HG03103 (cell line): Measurements from ENCODE around the gene PEA15.

Experiments used
- ATAC-seq: cut with Tn5 transposase; IDR thresholded peaks from one replicate; pipeline ENCODE4 v1.9.1; 2021; ENCODE audit warnings: low read depth; ENCODE audit not compliant: unreplicated experiment

The PEA15 gene

DNA sequence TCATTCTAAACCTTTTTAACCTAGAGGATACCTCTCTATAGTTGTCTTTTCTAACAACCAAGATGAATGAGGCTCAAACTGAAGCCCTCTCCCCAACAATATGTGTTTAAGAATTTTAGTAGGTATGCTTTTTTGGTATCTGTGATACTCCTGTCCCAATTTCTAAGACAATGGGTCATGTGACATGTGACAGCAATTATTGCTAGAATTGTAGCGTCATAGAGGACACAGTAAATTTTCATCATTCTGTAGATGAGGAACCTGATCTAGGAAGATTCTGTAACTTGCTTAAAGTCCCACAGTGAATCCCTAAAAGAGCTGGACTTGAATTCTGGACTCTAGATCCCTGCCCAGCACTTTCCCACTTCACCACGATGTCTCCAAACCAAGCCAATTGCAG, 26.5 kb upstream of the PEA15 start:
- ATAC-seq: no peak

DNA sequence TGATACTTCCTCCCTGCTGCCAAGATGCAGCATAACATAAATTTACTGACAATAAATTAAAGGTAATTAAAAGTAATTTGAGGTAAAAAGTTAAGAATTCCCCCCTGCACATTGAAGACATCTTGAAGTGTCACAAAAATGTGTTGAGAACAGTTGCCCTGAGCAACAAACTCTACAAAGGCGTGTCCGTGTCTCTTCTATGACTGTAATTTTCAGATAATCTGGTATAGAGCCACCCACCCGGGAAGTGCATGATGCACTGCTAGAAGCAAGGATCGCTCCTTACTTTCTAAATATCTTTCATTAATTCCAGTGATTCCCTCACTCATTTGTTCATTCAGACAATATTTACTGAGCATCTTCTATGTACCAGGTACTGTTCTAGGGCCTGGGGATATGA, 25.8 kb upstream of the PEA15 start:
- no peak for ATAC-seq

DNA sequence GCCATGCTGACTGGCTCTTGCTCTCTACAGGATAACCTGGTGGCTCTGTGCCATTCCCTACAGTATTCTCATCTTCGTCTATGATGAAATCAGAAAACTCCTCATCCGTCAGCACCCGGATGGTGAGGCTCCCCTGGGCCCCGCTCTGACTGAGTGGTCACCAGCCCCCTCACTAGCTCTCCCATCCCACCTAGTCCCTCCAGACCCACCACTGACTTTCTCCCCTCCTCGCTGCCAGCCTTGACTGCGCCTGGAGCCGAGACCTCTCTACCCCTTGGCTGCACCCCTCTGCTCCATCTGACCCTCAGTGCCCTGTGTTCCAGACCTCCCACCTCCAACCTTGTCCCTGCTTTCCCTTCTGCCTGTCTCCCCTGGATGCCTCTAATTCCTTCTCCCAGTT, 18.9 kb upstream of the PEA15 start:
- ATAC-seq: no peak

DNA sequence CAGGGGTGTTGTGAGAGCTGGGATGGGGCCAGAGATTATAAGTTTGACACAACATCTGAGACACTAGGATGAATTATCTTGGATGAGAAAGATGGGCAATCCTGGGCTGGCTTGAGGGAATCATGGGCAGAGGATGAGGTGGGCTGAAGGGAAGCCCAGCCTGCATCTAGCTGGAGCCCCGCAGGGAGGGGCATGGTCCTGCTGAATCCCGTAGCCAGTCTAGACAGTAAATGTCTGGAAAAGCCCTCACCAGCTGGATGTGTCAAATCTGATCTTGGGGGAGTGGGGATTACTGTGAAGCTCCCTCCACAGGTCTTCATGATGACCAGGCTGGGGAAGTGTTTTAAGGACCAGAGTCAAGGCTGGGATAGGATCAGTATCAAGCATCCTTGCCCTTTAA, 18.5 kb upstream of the PEA15 start:
- ATAC-seq: no peak

DNA sequence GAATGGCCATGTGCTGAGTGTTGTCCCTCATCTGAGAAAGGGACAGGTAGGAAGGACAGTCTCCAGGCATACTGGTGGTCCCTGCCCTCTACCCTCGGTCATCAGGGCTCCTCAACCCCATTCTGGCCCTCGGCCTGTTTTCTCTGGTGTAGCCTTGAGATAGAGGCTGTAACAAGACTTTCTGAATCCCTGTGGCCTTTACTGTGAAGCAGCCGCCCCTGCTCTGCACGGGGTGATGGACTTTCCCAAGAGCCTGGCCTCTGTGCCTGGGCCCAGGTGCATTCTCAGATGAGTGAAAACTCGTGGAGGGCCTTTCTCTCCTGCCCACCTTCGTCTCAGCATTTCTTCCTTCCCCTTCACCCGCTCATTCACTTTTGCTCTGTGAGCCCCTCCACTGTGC, 17.8 kb upstream of the PEA15 start:
- no peak for ATAC-seq

DNA sequence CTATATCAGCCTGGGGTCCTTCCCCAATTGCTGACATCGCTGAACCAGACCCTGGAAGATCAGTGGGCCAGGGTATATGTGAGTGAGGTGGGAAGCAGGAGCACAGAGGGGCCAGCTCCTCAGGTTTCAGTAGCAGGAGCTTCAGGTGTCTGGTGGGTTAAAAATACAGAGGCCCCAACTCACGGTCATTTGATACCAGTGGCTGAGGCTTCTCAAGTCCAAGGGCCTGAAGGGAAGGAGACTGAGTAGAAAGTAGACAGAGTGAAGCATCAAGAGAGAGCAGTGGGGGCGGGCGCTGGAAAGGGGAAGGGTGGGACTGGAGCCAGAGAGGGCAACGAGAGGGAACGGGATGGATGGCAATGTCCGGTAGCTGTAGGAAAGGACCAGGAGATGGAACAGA, 16.8 kb upstream of the PEA15 start:
- no peak for ATAC-seq

DNA sequence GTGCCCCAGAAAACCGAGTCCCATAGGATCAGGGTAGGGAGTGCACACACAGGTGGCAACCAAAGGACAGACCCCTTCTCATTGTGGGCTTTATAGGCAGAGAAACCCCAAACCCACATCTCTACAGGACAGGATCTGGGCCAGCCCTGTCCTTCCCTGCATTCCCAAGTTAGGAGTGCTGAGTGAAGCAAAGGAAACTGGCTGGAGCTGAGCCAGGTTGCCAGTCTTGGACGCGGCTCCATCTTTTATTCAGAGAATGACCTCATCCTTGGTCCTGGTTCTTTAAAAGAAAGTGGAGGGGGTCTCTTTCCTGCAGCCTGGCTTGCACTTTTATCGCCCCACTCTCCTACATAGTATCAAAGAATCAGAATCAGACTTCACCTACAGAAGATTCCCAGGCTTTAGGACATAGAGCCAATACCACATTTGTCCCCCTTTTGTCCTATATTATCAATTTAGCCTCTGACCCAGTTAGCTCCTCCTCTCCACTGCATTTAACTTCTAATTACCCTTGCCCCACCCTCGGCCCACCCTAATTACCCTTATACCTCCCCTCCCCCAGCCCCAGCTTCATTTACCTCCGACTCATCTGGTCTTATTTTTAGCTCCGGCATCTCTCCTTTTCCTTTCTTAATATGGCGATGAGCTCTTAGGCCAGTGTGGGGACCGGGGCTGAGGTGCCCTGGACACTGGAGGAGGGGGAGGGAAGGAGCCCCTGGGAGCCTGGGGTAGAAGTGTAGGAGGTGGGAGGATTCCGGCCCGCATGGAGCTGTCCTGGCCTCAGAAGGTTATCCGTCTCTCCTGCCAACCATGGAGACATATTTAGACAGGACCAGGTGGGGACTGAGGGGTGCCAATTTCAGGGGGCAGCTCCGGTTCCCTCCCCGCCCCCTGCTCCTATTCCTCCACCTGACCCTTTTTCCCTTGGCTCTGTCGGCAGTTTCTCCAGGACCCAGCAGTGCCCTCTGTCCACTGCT, 15.2 kb upstream of the PEA15 start, which contains the start of gene CASQ1:
Gene CASQ1, plus strand, starts transcription at position 927 of the 977 bp plus-strand sequence. CDS start 177 bp downstream, outside the sequence.
- no peak for ATAC-seq

DNA sequence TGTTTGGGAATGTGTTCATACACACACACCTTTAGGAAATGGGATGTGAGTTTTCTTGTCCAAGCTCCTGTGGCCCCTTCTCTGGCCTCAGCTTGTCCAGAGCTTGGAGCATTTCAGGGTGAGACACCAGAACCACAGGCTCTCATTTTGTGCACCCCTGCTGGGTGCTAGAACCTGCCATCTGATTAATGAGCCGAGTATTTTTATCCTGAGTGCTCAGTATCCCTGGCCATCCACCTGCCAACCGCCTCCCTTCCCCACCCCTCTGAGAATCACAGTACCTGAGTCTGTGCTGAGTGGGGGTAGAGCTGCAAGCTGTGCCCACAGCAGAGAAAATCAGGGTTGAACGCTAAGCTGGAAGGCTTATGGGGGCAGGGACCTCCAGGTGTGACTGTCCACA, 13.4 kb upstream of the PEA15 start:
- no peak for ATAC-seq

DNA sequence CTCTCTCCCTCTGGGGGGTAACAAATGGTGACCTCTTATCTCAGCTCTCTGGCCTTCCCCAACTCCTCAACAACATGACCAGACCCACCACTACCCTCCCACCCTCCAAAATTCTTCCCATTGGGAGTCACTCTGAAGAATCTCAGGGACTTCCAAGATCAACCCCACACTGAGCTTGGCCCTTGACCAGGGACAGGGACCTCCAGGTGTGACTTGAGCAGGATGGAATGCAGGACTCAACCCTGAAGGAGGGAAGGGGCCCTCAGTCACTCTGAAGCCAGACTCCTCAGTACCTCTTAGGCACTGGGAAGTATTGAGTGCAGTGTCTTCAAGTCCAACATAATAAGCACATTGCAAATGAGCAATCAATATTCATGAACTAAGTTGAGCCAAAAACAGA, 12.9 kb upstream of the PEA15 start:
- no peak for ATAC-seq

DNA sequence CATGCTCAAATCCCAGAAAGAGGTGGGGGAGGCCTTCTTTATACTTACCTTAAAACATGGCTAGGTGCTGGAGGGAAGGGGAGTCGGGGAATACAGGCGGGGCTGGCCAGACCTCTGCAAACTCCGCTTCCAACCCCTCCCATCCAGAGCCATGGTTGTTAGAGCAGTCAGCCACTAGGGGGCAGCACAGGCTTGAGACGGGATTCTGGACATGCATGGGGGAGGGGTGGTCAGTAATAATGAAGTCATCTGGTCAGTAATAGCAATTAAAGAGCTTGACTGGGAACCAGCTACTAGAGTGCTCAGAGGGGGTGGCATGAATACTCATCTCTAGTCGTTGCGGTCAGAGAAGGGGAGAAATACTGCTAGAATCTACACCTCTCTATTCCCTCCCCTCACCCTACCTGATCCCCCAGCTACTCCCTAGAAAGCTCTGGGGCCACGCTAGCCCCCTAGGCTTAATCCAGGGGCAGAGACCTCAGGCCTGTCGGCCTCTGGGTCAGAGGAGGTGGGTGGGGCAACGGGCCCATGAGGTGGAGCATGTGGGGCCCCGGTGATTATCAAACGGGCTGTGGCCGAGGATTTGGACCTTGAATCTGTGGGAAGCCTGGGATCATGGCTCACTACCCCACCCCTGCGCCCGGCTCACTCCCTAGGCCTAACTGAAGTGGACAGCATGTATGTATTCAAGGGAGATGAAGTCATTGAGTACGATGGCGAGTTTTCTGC, 11.9 kb upstream of the PEA15 start:
- ATAC-seq: peak; percentile 64

DNA sequence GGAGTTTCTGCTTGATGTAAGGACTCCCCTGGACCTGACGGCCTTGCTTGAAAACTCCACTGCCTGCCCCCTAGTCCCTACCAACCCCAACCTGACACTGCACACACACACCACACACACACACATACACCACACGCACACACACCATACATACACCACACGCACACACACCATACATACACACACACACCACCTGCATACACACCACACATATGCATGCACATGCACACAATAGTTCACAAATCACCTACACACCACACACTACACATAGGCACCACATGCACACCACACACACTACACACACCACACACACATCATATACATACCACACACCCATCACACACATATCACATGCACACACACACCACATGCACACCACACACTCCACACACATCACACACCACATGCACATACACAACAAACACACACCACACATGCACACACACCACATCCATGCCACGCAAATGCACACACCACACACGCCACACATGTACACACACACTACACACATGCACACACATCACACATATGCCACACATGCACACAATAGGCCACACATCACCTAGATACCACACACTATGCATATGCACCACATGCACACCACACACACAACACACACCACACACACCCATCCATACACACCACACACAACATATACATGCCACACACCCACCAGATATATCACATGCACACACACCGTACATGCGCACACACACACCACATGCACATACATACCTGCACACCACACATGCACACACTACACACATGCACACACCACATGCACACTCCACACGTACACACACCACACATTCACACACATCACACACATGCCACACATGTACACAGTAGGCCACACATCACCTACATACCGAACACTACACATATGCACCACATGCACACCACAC, 11.1 kb upstream of the PEA15 start:
- ATAC-seq: no peak

DNA sequence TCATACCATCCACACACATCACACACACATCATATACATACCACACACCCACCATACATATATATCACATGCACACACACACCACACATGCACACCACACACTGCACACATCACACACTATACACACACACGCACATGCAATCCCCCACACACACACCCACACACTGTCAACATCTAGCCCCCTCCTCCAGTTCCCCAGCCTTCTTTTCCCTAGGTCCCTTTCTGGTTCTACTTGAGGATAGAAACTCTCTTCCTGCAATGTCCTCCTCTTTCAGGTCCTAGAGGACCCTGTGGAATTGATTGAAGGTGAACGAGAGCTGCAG, 10.5 kb upstream of the PEA15 start:
- no peak for ATAC-seq

DNA sequence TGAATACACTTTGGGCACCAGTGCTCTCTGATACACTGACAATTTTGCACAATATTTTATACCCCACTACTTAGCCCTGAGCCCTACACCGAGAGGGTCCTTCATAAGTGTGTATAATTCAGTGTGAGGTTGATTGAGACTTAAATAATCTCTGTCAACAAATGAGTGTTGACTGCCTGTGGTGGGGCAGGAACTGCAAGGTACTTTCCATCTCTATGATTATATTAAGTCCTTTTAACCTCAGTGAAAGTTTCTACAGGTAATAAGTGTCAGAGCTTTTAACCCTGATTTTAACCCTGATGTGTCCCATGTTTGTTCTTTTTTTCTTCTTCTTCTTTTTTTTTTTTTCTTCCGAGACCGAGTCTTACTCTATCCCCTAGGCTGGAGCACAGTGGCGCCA, 9.0 kb upstream of the PEA15 start:
- ATAC-seq: no peak

DNA sequence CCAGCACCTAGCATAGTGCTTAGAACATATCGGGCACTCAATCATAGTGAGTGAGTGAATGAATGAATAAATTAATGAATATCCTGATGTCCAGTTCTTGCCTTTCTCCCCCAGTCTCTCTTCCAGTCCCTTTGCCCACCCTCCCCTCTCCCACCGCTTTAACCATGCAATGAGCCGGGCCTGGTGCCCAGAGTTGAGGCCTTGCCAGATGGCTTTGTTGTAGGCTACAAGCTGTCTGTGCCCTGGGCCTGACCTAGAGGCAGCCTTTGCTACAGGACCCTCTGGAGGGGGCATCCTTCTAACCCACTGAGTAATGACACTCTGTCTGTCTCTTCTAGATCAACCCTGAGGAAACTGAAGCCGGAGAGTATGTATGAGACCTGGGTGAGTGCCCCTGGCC, 8.0 kb upstream of the PEA15 start:
- ATAC-seq: no peak

DNA sequence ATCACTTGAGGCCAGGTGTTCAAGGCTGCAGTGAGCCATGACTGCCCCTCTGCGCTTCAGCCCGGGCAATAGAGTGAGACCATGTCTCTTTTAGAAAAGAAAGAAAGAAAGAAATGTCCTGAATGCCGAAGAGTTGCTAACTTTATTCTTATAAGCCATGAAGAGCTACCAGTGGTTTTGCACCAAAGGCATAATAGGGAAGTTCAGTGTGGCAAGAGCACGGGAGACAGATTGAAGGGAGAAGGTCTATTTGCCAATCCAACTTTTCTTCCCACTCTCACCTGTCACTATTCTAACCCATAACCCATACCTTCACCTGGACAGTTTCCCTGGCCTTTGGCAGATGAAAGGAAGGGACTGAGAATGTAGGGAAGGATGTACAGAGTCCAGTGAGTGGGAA, 4.4 kb upstream of the PEA15 start:
- no peak for ATAC-seq

DNA sequence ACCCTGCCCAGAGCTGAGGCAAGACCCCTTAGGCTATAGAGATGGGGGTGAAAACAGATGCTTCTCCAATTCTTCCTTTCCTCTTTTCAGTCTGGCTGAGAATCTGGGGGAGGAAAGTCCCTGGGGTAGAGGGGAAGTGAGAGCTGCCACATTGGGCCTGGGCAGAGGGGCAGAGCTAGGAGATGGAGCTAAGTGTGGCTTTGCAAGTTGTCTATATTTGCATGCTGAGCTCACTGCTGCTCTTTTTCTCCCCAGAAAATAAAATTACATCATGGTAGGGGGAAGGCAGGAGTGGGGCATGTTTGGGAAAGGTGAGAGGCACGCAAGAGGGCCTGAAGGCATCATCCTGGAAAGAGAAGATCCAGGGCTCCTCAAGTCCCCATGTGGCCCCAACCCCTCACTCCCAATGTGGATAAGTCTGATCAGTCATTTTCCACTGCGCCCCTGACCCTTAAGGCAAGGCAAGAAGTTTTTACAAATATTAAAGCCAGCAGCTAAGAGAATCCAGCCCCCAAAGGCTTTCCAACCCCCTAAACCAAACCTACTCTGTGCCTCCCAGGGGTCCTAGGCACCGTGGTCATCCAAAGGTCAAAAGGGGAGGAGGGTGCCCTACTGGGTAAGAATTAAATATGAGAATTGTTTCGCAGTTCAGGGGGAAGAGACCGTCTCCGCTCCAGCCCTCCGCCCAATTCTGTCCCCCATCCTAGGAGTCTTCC, 500 bp upstream of the PEA15 start:
- no peak for ATAC-seq

DNA sequence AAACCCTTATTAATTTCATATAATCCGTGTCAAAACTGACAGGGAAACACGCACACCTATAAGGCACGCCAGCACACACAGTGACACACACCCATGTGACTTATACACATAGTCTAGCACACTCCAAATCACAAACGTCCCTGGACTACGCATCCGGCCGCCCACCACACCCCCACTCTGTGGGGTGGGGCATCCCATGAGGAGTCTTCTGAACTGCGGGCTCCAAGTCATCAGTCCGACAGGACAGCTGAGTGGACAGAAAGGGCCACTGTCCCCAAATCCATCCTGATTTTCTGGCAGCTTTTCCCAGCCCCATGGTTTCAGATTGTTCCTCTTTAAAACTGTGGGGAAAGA, 829 bp downstream of the PEA15 start:
- ATAC-seq: peak; percentile 43

DNA sequence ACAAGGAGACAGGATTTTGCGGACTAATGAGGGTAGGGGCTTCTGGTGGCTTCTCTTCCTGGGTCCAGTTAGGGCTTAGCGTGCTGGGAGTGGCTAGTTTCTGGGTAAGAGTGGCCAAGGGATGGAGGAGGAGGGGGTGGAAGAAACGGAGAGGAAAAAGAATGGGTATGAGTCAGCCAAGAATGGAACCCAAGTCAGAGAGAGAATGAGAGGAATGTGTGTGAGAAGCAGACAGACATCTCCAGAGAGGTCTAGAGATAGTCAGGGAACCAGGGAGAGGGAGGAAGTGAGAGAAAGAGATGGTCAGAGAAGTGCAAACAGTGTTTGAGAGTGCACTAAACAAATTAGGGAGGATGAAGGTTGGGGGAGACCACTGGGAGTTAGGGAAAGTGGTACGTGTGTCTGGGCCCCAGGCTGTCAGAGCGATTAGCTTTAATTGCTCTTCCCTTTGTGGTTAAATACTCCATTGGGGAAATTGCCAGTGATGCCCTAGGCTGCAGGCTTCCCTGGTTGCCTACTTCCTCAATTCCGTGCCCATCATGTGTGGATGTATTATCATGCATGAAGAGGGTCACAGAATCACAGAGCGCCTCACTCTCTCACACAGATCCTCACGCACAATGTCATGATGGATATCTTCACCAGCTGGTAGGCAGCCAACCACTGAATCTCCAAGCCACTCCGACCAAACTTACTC, 1.4 kb downstream of the PEA15 start:
- ATAC-seq: no peak

DNA sequence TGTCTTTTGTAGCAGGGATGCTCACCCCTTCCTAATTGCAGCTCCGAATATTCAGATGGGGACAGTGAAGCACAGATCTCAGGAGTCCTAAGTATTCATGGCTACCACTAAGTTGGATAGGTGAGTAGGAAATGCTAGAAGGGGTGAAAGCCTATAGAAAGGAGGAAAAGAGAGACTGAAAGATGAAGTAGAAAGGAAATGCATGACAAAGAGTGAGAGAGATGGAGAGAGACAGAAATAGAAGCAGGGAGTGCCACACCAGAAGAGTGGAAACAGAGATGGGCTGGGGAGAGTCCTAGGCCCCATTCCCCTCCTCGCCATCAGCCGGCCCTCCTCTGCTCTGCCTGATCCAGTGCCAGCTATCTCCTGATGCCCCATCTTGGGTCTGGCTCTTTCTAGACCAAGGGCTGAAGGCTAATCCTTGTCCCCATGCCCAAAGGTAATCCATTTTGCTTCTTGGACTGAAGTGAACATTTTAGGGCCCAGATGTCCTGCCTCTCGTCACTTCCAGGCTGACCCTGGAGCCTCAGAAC, 2.0 kb downstream of the PEA15 start:
- no peak for ATAC-seq
